Hepatocyte (in vitro differentiated cells): Measurements from ENCODE around the gene PRELID1.

Source experiments
- CTCF ChIP-seq: fragments of 200-600 bp; sonication (generic); IDR thresholded peaks from 2 replicates; pipeline ENCODE4 v1.5.1; 2016; ENCODE audit warnings: antibody characterized with exemption, mild to moderate bottlenecking; ENCODE audit not compliant: poor library complexity
- EZH2 ChIP-seq: fragments of 200-600 bp; sonication (generic); IDR thresholded peaks from 2 replicates; pipeline ENCODE4 v1.6.1; 2016; ENCODE audit warnings: antibody characterized with exemption, mild to moderate bottlenecking, borderline replicate concordance
- EZH2phosphoT487 ChIP-seq: fragments of 200-600 bp; sonication (generic); IDR thresholded peaks from one replicate; pipeline ENCODE4 v1.6.1; 2018; ENCODE audit warnings: antibody characterized with exemption, mild to moderate bottlenecking, low read depth, moderate library complexity; ENCODE audit not compliant: unreplicated experiment, severe bottlenecking

GRCh38 chr5:177334155-177334551, 30.6 kb downstream of the PRELID1 start:
- TF ChIP-seq CTCF = no peak
- no peak for TF ChIP-seq EZH2
- TF ChIP-seq EZH2phosphoT487 = no peak
